GM12891 (cell line): ENCODE data around the gene WWC2.

Experiments used
- PAX5 ChIP-seq: IDR thresholded peaks from 2 replicates; pipeline ENCODE4 v1.6.1; 2011; ENCODE audit warnings: low read length, moderate library complexity, mild to moderate bottlenecking; ENCODE audit not compliant: insufficient read depth, severe bottlenecking
- POLR2A ChIP-seq: IDR thresholded peaks from 2 replicates; pipeline ENCODE4 v1.6.1; 2011; ENCODE audit warnings: low read depth, low read length, control low read depth
- POLR2AphosphoS5 ChIP-seq: IDR thresholded peaks from 2 replicates; pipeline ENCODE4 v1.6.1; 2011; ENCODE audit warnings: low read depth, low read length, control low read depth
- POU2F2 ChIP-seq: IDR thresholded peaks from 2 replicates; pipeline ENCODE4 v1.6.1; 2011; ENCODE audit warnings: low read depth, mild to moderate bottlenecking, control low read depth, low read length, moderate library complexity
- SPI1 ChIP-seq: IDR thresholded peaks from 2 replicates; pipeline ENCODE4 v1.6.1; 2011; ENCODE audit warnings: low read depth, low read length, control low read depth
- TAF1 ChIP-seq: IDR thresholded peaks from 2 replicates; pipeline ENCODE4 v1.6.1; 2011; ENCODE audit warnings: low read depth, low read length, control low read depth

DNA sequence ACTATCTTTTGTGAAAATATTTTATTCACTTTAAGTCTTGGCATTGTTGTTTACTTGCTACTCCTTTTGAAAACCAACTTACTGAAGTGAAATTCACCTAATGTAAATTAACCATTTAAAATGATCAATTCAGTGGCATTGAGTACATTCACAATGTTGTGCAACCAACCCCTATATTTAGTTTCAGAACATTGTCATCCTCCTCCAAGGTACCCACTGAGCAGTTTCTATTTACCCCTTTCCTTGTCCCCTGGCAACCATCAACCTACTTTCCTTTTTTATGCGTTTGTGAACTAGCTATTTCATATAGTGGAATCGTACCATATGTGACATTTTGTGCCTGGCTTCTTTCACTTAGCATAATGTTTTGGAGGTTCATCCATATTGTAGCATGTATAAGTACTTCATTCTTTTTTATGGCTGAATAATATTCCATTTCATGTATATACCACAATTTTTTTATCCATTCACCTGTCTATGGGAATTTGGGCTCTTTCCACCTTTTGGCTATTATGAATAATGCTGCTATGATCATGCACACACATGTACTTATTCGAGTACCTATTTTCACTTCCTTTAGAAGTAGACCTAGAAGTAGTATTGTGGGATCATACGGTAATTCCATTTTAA is 85.0 kb downstream of the WWC2 start:
- no peak for TF ChIP-seq SPI1
- TF ChIP-seq POLR2A, result no peak
- no peak for TF ChIP-seq POLR2AphosphoS5
- no peak for TF ChIP-seq TAF1
- no peak for TF ChIP-seq POU2F2
- no peak for TF ChIP-seq PAX5
